HepG2 (cell line): ENCODE data around the gene IFITM10. TPM values are rescaled to one million over a fixed set of nuclear protein-coding genes. Genes with fewer than 3 reads are reported as not detected.

Experiments used
- ATF4 ChIP-seq, 2 experiments: fragments of 450-650 bp in 1 of 2; sonication (generic) in 1 of 2; formaldehyde crosslinking; IDR thresholded peaks; 2 replicates each; pipeline versions ENCODE4 v1.5.0 to v1.8.0; 2020 to 2022; ENCODE audit warnings: mild to moderate bottlenecking in 1 of 2, missing genetic modification reagents in 1 of 2
- BRD4 ChIP-seq: sonication (generic); formaldehyde crosslinking; IDR thresholded peaks from 2 replicates; pipeline ENCODE4 v1.4.0; 2020; ENCODE audit warnings: missing genetic modification reagents
- DR1 ChIP-seq: sonication (generic); formaldehyde crosslinking; IDR thresholded peaks from 2 replicates; pipeline ENCODE4 v1.8.0; 2021; ENCODE audit warnings: mild to moderate bottlenecking, missing genetic modification reagents, inconsistent platforms
- FOSL2 ChIP-seq: sonication (generic); formaldehyde crosslinking; IDR thresholded peaks from 2 replicates; pipeline ENCODE4 v1.4.0; 2020; ENCODE audit warnings: missing genetic modification reagents
- FOXP4 ChIP-seq: sonication (generic); formaldehyde crosslinking; IDR thresholded peaks from 2 replicates; pipeline ENCODE4 v1.4.0; 2020; ENCODE audit warnings: missing genetic modification reagents
- GMEB2 ChIP-seq: IDR thresholded peaks from 2 replicates; pipeline ENCODE4 v1.6.1; 2016; ENCODE audit warnings: missing biosample characterization, missing genetic modification reagents, low read depth
- HNRNPK ChIP-seq: fragments of 200-400 bp; formaldehyde crosslinking; IDR thresholded peaks from 2 replicates; pipeline ENCODE4 v1.6.1; 2018; ENCODE audit warnings: low read length, low read depth, moderate library complexity, mild to moderate bottlenecking; ENCODE audit not compliant: poor library complexity, severe bottlenecking
- IKZF1 ChIP-seq: fragments of 450-650 bp; IDR thresholded peaks from 2 replicates; pipeline ENCODE4 v1.7.1; 2016
- MEIS1 ChIP-seq: sonication (generic); formaldehyde crosslinking; IDR thresholded peaks from 2 replicates; pipeline ENCODE4 v1.9.0; 2021; ENCODE audit warnings: mild to moderate bottlenecking, missing genetic modification reagents, moderate library complexity, borderline replicate concordance
- REXO4 ChIP-seq: sonication (generic); formaldehyde crosslinking; IDR thresholded peaks from 2 replicates; pipeline ENCODE4 v1.8.0; 2022; ENCODE audit warnings: missing genetic modification reagents, mild to moderate bottlenecking, borderline replicate concordance
- SP5 ChIP-seq: IDR thresholded peaks from 2 replicates; pipeline ENCODE4 v1.6.1; 2016; ENCODE audit warnings: low read depth, borderline replicate concordance
- TRIM24 ChIP-seq: sonication (generic); formaldehyde crosslinking; IDR thresholded peaks from 2 replicates; pipeline ENCODE4 v1.8.0; 2022; ENCODE audit warnings: mild to moderate bottlenecking, missing genetic modification reagents
- ZBTB4 ChIP-seq: sonication (generic); formaldehyde crosslinking; IDR thresholded peaks from 2 replicates; pipeline ENCODE4 v1.4.0; 2020; ENCODE audit warnings: missing genetic modification reagents, mild to moderate bottlenecking, borderline replicate concordance
- ZNF335 ChIP-seq: sonication (generic); formaldehyde crosslinking; IDR thresholded peaks from 2 replicates; pipeline ENCODE4 v1.4.0; 2020; ENCODE audit warnings: missing genetic modification reagents
- ZNF367 ChIP-seq: sonication (generic); formaldehyde crosslinking; IDR thresholded peaks from 2 replicates; pipeline ENCODE4 v1.4.0; 2020; ENCODE audit warnings: missing genetic modification reagents, borderline replicate concordance
- ZNF430 ChIP-seq: sonication (generic); formaldehyde crosslinking; IDR thresholded peaks from 2 replicates; pipeline ENCODE4 v1.9.0; 2021; ENCODE audit warnings: mild to moderate bottlenecking, missing genetic modification reagents
- ZNF800 ChIP-seq: sonication (generic); formaldehyde crosslinking; IDR thresholded peaks from 2 replicates; pipeline ENCODE4 v1.4.0; 2020; ENCODE audit warnings: missing genetic modification reagents
- polyA plus RNA-seq, 8 experiments: library from polyadenylated mRNA; depleted of rRNA in 3 of 8; stranded (reverse) in 7 of 8; unstranded in 1 of 8; fragments of >200 nt; fragmentation: Illumina TruSeq in 4 of 8; extraction: Trizol in 4 of 8; gene quantifications; 2 replicates each; pipeline versions ENCODE4 v1.2.1 to v1.2.3, GENCODE V29; 2011 to 2016; ENCODE audit warnings: low read depth in 4 of 8, missing spikeins in 1 of 8, mixed read lengths in 1 of 8; ENCODE audit not compliant: insufficient read depth in 1 of 8
- total RNA-seq, 5 experiments: library from RNA; depleted of rRNA; stranded (reverse); fragments of >200 nt; fragmentation: Illumina TruSeq; extraction: Trizol; gene quantifications; 2 replicates each; pipeline ENCODE4 v1.2.3, GENCODE V29; 2016; ENCODE audit warnings: low read depth in 1 of 5

Gene IFITM10
- total and polyA plus RNA-seq, 2 of the 13 experiments (the other 11 are each of a cell fraction or from before 2014, with no cell fraction given) = 0.09 to 0.13 TPM

- TF ChIP-seq GMEB2 (CRISPR knock-in tag) = peak; percentile 57; the same call in 1 of the 2 replicates
- peak; percentile 23; the same call in 1 of the 2 replicates for TF ChIP-seq ZNF367 (CRISPR knock-in tag)
- TF ChIP-seq TRIM24 (CRISPR knock-in tag) = peak; percentile 47; the same call in 1 of the 2 replicates
- no peak for TF ChIP-seq HNRNPK
- 0 out of 2 replicates have a peak, but pooled peaks have one; percentile 25 for TF ChIP-seq REXO4 (CRISPR knock-in tag)
- TF ChIP-seq FOXP4 = peak; percentile 96
- TF ChIP-seq ZNF430 (CRISPR knock-in tag) = peak; percentile 83; the same call in 1 of the 2 replicates
- TF ChIP-seq BRD4 (CRISPR knock-in tag) = peak; percentile 98
- peak; percentile 75; the same call in 1 of the 2 replicates for TF ChIP-seq DR1 (CRISPR knock-in tag)
- peak in 1 of 2 experiments; percentile 78; a peak in 2 of 4 replicates for TF ChIP-seq ATF4 (CRISPR knock-in tag; IDR thresholded peaks at IDR 0.05)
- TF ChIP-seq FOSL2 (CRISPR knock-in tag) = peak; percentile 85
- peak; percentile 100 for TF ChIP-seq ZBTB4 (CRISPR knock-in tag)
- peak; percentile 88 for TF ChIP-seq MEIS1
- TF ChIP-seq SP5 (CRISPR knock-in tag) = peak; percentile 87
- TF ChIP-seq IKZF1 = no peak
- TF ChIP-seq ZNF335 = no peak; the same call in 1 of the 2 replicates
- TF ChIP-seq ZNF800 (CRISPR knock-in tag) = peak; percentile 89
Measured at GRCh38 chr11:1691026-1691877, 59.1 kb downstream of the IFITM10 start (continued).
